Subcutaneous adipose tissue (tissue), 4 donors: ENCODE results near the gene XPOT. TPM values are rescaled to one million over a fixed set of nuclear protein-coding genes. Genes with fewer than 3 reads are reported as not detected.

Source experiments
- CTCF ChIP-seq: fragments of 450-650 bp; IDR thresholded peaks from one replicate; pipeline ENCODE4 v1.5.1; 2016; ENCODE audit warnings: low read depth, mild to moderate bottlenecking, control low read depth, antibody characterized with exemption, moderate library complexity
- total RNA-seq, 4 donors: library from RNA; depleted of rRNA; stranded (reverse); fragments of >200 nt; gene quantifications; one replicate each; pipeline ENCODE4 v1.1.0, GENCODE V29; 2016

The XPOT gene
- total RNA-seq, 4 donors from 2014 or later: 53.7 to 116 (median 69.7) TPM

GRCh38 chr12:64411427-64411826, 7.2 kb downstream of the XPOT start:
- no peak for TF ChIP-seq CTCF

- TF ChIP-seq CTCF: no peak
Observed at GRCh38 chr12:64412459-64412858, 8.3 kb downstream of the XPOT start.

- TF ChIP-seq CTCF: no peak
Observed at GRCh38 chr12:64413884-64414283, 9.7 kb downstream of the XPOT start.

GRCh38 chr12:64418209-64418608, 14.0 kb downstream of the XPOT start:
- TF ChIP-seq CTCF: no peak

- no peak for TF ChIP-seq CTCF
Observed at GRCh38 chr12:64419696-64420095, 15.5 kb downstream of the XPOT start.

GRCh38 chr12:64427988-64428387, 23.8 kb downstream of the XPOT start:
- no peak for TF ChIP-seq CTCF

GRCh38 chr12:64428956-64429355, 24.8 kb downstream of the XPOT start:
- no peak for TF ChIP-seq CTCF
